Activated naive CD4-positive, alpha-beta T cell treated with anti-CD3 and anti-CD28 coated beads for 36 hours (primary cell): ENCODE measurements around the gene SMPD2. TPM values are rescaled to one million over a fixed set of nuclear protein-coding genes. Genes with fewer than 3 reads are reported as not detected.

Experiments used
- CTCF ChIA-PET: fragments of 350-600 bp; sonication (Branson Sonifier 250); formaldehyde crosslinking; loops from one replicate; lab custom pipeline; 2021; ENCODE audit warnings: antibody characterized with exemption; lab: Charles Lee
- DNase-seq: peaks from one replicate; pipeline ENCODE4 v3.0.0-alpha.2; 2020
- H3K27ac Mint-ChIP-seq: one replicate; pipeline ENCODE4 v1.8.0; 2021; ENCODE audit warnings: mild to moderate bottlenecking, mixed read lengths
- H3K27me3 Mint-ChIP-seq: one replicate; pipeline ENCODE4 v1.8.0; 2021; ENCODE audit warnings: low read depth, mixed read lengths
- H3K36me3 Mint-ChIP-seq: one replicate; pipeline ENCODE4 v1.8.0; 2021; ENCODE audit warnings: low read depth, mixed read lengths
- H3K4me1 Mint-ChIP-seq: one replicate; pipeline ENCODE4 v1.8.0; 2021; ENCODE audit warnings: low read depth, mixed read lengths
- H3K4me3 Mint-ChIP-seq: one replicate; pipeline ENCODE4 v1.8.0; 2021; ENCODE audit warnings: mild to moderate bottlenecking, moderate library complexity, mixed read lengths
- H3K9me3 Mint-ChIP-seq: one replicate; pipeline ENCODE4 v1.8.0; 2021; ENCODE audit warnings: mixed read lengths
- intact Hi-C: fragments of 100-400 bp; cut with micrococcal nuclease; formaldehyde crosslinking; loops from one replicate; pipeline ENCODE4 v1.15.1; 2023
- total RNA-seq, 2 experiments: library from RNA; stranded (reverse); gene quantifications; one replicate each; pipeline ENCODE4 v1.2.3, GENCODE V29; 2021

SMPD2 gene
- total RNA-seq, 2 experiments from 2014 or later: 9.4 to 9.7 TPM

GRCh38 chr6:109480993-109481480, 40.5 kb downstream of the SMPD2 start:
- H3K27ac Mint-ChIP-seq: peak overlapping the region; percentile 43
- H3K36me3 Mint-ChIP-seq: peaks cover 35% of the 10 kb centered on the region
- CTCF ChIA-PET: no interaction called here
- intact Hi-C loops: loop anchor here (5.0 kb wide), 1 partner anchor 924 kb away; no protein-coding TSS in a partner anchor
- no peaks in the 10 kb centered on the region for H3K27me3 Mint-ChIP-seq
- H3K9me3 Mint-ChIP-seq: no peaks in the 10 kb centered on the region
- peak overlapping the region; percentile 85 for H3K4me3 Mint-ChIP-seq
- H3K4me1 Mint-ChIP-seq: peaks cover 56% of the 10 kb centered on the region
- DNase-seq: no peak

GRCh38 chr6:109482905-109483734, 42.6 kb downstream of the SMPD2 start, which contains the start of gene ZBTB24:
Gene ZBTB24 (minus strand): TSS chr6:109483219. CDS start chr6:109482026, 1,193 bp downstream.
- CTCF ChIA-PET: interaction anchor here (1.0 to 1.3 kb wide), 3 partner anchors 29 to 41 kb away, joined by 3 read pairs; no protein-coding TSS in a partner anchor
- DNase-seq: peak; percentile 88
- Mint-ChIP-seq H3K4me1 (peaks cover 37% of the 10 kb centered on the region), H3K27ac (peak within 1 kb of the TSS; percentile 80), H3K9me3 (no peaks in the 10 kb centered on the region), H3K36me3 (peaks cover 26% of the 10 kb centered on the region), H3K4me3 (peak within 1 kb of the TSS; percentile 85), H3K27me3 (no peaks in the 10 kb centered on the region)
- intact Hi-C loops: loop anchor here (1.0 to 5.0 kb wide), 10 partner anchors 28 to 1392 kb away; partner anchors contain the start of genes AK9, AMD1, CD164 and CDC40

GRCh38 chr6:109483735-109484057, 43.2 kb downstream of the SMPD2 start:
- intact Hi-C loops: loop anchor here (1.0 to 5.0 kb wide), 10 partner anchors 28 to 1391 kb away; partner anchors contain the start of genes AK9, AMD1, CD164 and CDC40
- peaks cover 22% of the 10 kb centered on the region for H3K36me3 Mint-ChIP-seq
- peak overlapping the region; percentile 69 for H3K4me3 Mint-ChIP-seq
- CTCF ChIA-PET: no interaction called here
- H3K27ac Mint-ChIP-seq: no peak overlapping the region
- no peaks in the 10 kb centered on the region for H3K27me3 Mint-ChIP-seq
- H3K9me3 Mint-ChIP-seq: no peaks in the 10 kb centered on the region
- H3K4me1 Mint-ChIP-seq: peaks cover 31% of the 10 kb centered on the region
- no peak for DNase-seq

GRCh38 chr6:109484122-109484521, 43.6 kb downstream of the SMPD2 start:
- Mint-ChIP-seq H3K27ac (no peak overlapping the region), H3K9me3 (no peaks in the 10 kb centered on the region), H3K27me3 (no peaks in the 10 kb centered on the region), H3K36me3 (peaks cover 18% of the 10 kb centered on the region), H3K4me3 (peak overlapping the region; percentile 69), H3K4me1 (peaks cover 27% of the 10 kb centered on the region)
- no peak for DNase-seq
- CTCF ChIA-PET: no interaction called here
- intact Hi-C loops: loop anchor here (5.0 kb wide), 1 partner anchor 927 kb away; no protein-coding TSS in a partner anchor

GRCh38 chr6:109485266-109485935, 44.9 kb downstream of the SMPD2 start:
- Mint-ChIP-seq H3K4me1 (peaks cover 24% of the 10 kb centered on the region), H3K9me3 (no peaks in the 10 kb centered on the region), H3K4me3 (no peak overlapping the region), H3K27me3 (no peaks in the 10 kb centered on the region), H3K27ac (no peak overlapping the region), H3K36me3 (peaks cover 13% of the 10 kb centered on the region)
- CTCF ChIA-PET: interaction anchor here (1.4 kb wide), 1 partner anchor 555 kb away, joined by 5 read pairs; no protein-coding TSS in a partner anchor
- DNase-seq: no peak
- intact Hi-C loops: no loop called here

GRCh38 chr6:109486068-109486467, 45.5 kb downstream of the SMPD2 start:
- no peaks in the 10 kb centered on the region for H3K27me3 Mint-ChIP-seq
- peaks cover 24% of the 10 kb centered on the region for H3K4me1 Mint-ChIP-seq
- DNase-seq: no peak
- H3K4me3 Mint-ChIP-seq: no peak overlapping the region
- H3K27ac Mint-ChIP-seq: no peak overlapping the region
- intact Hi-C loops: no loop called here
- H3K36me3 Mint-ChIP-seq: peaks cover 9% of the 10 kb centered on the region
- CTCF ChIA-PET: no interaction called here
- H3K9me3 Mint-ChIP-seq: no peaks in the 10 kb centered on the region

GRCh38 chr6:109488001-109488400, 47.5 kb downstream of the SMPD2 start:
- no peak for DNase-seq
- no peak overlapping the region for H3K27ac Mint-ChIP-seq
- no peaks in the 10 kb centered on the region for H3K27me3 Mint-ChIP-seq
- H3K4me3 Mint-ChIP-seq: no peak overlapping the region
- peaks cover 24% of the 10 kb centered on the region for H3K4me1 Mint-ChIP-seq
- H3K36me3 Mint-ChIP-seq: no peaks in the 10 kb centered on the region
- no peaks in the 10 kb centered on the region for H3K9me3 Mint-ChIP-seq
- intact Hi-C loops: no loop called here
- CTCF ChIA-PET: no interaction called here

- no peaks in the 10 kb centered on the region for H3K9me3 Mint-ChIP-seq
- H3K4me1 Mint-ChIP-seq: peaks cover 22% of the 10 kb centered on the region
- CTCF ChIA-PET: interaction anchor here (0.8 to 1.7 kb wide), 2 partner anchors 108 to 549 kb away, joined by 3 to 10 read pairs; no protein-coding TSS in a partner anchor
- H3K27ac Mint-ChIP-seq: no peak overlapping the region
- H3K36me3 Mint-ChIP-seq: no peaks in the 10 kb centered on the region
- no peak overlapping the region for H3K4me3 Mint-ChIP-seq
- intact Hi-C loops: loop anchor here (2.0 kb wide), 1 partner anchor 22 kb away; no protein-coding TSS in a partner anchor
- no peaks in the 10 kb centered on the region for H3K27me3 Mint-ChIP-seq
- no peak for DNase-seq
Observed at GRCh38 chr6:109490713-109491112, 50.2 kb downstream of the SMPD2 start.

GRCh38 chr6:109491207-109491938, 50.8 kb downstream of the SMPD2 start:
- Mint-ChIP-seq H3K27ac (peak overlapping the region; percentile 25), H3K4me3 (no peak overlapping the region), H3K4me1 (peaks cover 25% of the 10 kb centered on the region), H3K27me3 (no peaks in the 10 kb centered on the region), H3K9me3 (no peaks in the 10 kb centered on the region), H3K36me3 (no peaks in the 10 kb centered on the region)
- DNase-seq: peak; percentile 25
- intact Hi-C loops: loop anchor here (2.0 kb wide), 1 partner anchor 21 kb away; no protein-coding TSS in a partner anchor
- CTCF ChIA-PET: interaction anchor here (0.8 to 1.7 kb wide), 2 partner anchors 108 to 548 kb away, joined by 3 to 10 read pairs; no protein-coding TSS in a partner anchor
